K562 (cell line): Measurements from ENCODE around the gene HDLBP. TPM values are rescaled to one million over a fixed set of nuclear protein-coding genes. Genes with fewer than 3 reads are reported as not detected.

Experiments used
- ATAC-seq: fragments of 200-7000 bp; cut with Tn5 transposase; 3 replicates; pipeline ENCODE4 v1.9.1; 2020; ENCODE audit warnings: moderate library complexity
- BruUV-seq: library from RNA; stranded (reverse); fragments of 400-500 nt; replicated peaks from 2 replicates; lab custom pipeline; 2021; lab: Mats Ljungman, UMichigan
- CTCF ChIA-PET: fragments of 300-600 bp; formaldehyde crosslinking; extraction: SDS; loops from one replicate; lab custom pipeline; 2021; ENCODE audit warnings: low intra/inter-chr PET ratio; lab: Yijun Ruan, JAX
- POLR2A ChIA-PET: fragments of 300-600, 350-650 bp; sonication (Branson Sonifier 250); formaldehyde crosslinking; extraction: SDS; loops from one replicate; lab custom pipeline; 2021; ENCODE audit warnings: antibody characterized with exemption, inconsistent platforms; lab: Yijun Ruan, JAX
- DNase-seq, 4 experiments: peaks; one replicate each; pipeline versions ENCODE4 v3.0.0 to v3.0.0-alpha.2; 2011 to 2018; ENCODE audit warnings: low spot score in 3 of 4, mixed read lengths in 3 of 4; ENCODE audit errors: extremely low read depth in 1 of 4
- FAIRE-seq: peaks from 2 replicates; lab custom pipeline; 2011; peaks lifted over from hg19 to GRCh38; lab: Jason Lieb, UNC
- H2AFZ ChIP-seq: 2 replicates; pipeline ENCODE4 v1.6.0; 2011; ENCODE audit warnings: low read depth, low read length, control low read depth, inconsistent platforms
- H3K27ac ChIP-seq: fragments of 200-600 bp; 3 replicates; pipeline ENCODE4 v1.8.0; 2011; ENCODE audit warnings: low read depth, mild to moderate bottlenecking, control low read depth, inconsistent platforms, low read length, moderate library complexity, mixed read lengths; ENCODE audit errors: extremely low read depth
- H3K27me3 ChIP-seq, 2 experiments: fragments of 300-600 bp in 1 of 2; 2 replicates in 1 of 2; 3 replicates in 1 of 2; pipeline versions ENCODE4 v1.6.0 to v1.8.0; 2011; ENCODE audit warnings: inconsistent platforms in 2 of 2, low read length in 2 of 2, mild to moderate bottlenecking in 1 of 2, mixed read lengths in 1 of 2, moderate library complexity in 1 of 2; ENCODE audit not compliant: control insufficient read depth in 2 of 2, insufficient read depth in 2 of 2
- H3K36me3 ChIP-seq: fragments of 300-600 bp; 3 replicates; pipeline ENCODE4 v1.8.0; 2011; ENCODE audit warnings: mild to moderate bottlenecking, low read length, inconsistent platforms; ENCODE audit not compliant: control insufficient read depth, insufficient read depth
- H3K4me1 ChIP-seq, 2 experiments: fragments of 200-600 bp in 1 of 2; replicated peaks in 1 of 2; 2 replicates in 1 of 2; 3 replicates in 1 of 2; pipeline versions ENCODE4 v1.5.1 to v1.8.0; 2011; ENCODE audit warnings: inconsistent platforms in 2 of 2, low read length in 2 of 2, mild to moderate bottlenecking in 1 of 2, mixed read lengths in 1 of 2, moderate library complexity in 1 of 2; ENCODE audit not compliant: control insufficient read depth in 2 of 2, insufficient read depth in 2 of 2
- H3K4me2 ChIP-seq: 2 replicates; pipeline ENCODE4 v1.6.1; 2011; ENCODE audit warnings: low read length, control low read depth, inconsistent platforms, mixed read lengths; ENCODE audit not compliant: insufficient read depth
- H3K4me3 ChIP-seq: fragments of 200-600 bp; sonication (generic), shearing (Covaris generic); 2 replicates; pipeline ENCODE4 v1.5.1; 2016; ENCODE audit warnings: control low read depth, inconsistent platforms
- H3K79me2 ChIP-seq: fragments of 200-600 bp; 3 replicates; pipeline ENCODE4 v1.8.0; 2011; ENCODE audit warnings: low read length, inconsistent platforms; ENCODE audit not compliant: control insufficient read depth, insufficient read depth
- H3K9ac ChIP-seq, 2 experiments: 2 replicates each; pipeline versions ENCODE4 v1.6.0 to v1.6.1; 2011; ENCODE audit warnings: low read depth in 2 of 2, low read length in 2 of 2, control low read depth in 1 of 2, inconsistent platforms in 1 of 2, mild to moderate bottlenecking in 1 of 2, mixed read lengths in 1 of 2; ENCODE audit not compliant: insufficient read depth in 1 of 2
- H3K9me1 ChIP-seq: one replicate; pipeline ENCODE4 v1.6.0; 2011; ENCODE audit warnings: inconsistent platforms, mild to moderate bottlenecking, low read length, moderate library complexity; ENCODE audit not compliant: control insufficient read depth, insufficient read depth
- H3K9me3 ChIP-seq: replicated peaks from 2 replicates; pipeline ENCODE4 v1.5.1; 2011; ENCODE audit warnings: low read depth, low read length, inconsistent platforms; ENCODE audit not compliant: control insufficient read depth, insufficient read depth
- H4K20me1 ChIP-seq: replicated peaks from 2 replicates; pipeline ENCODE4 v1.6.1; 2011; ENCODE audit warnings: low read length, inconsistent platforms, mixed read lengths; ENCODE audit not compliant: control insufficient read depth, insufficient read depth
- ARID2 ChIP-seq: fragments of 450-650 bp; IDR thresholded peaks from 2 replicates; pipeline ENCODE4 v1.6.1; 2017; ENCODE audit warnings: antibody characterized with exemption, mild to moderate bottlenecking
- CTBP1 ChIP-seq: fragments of 450-650 bp; IDR thresholded peaks from 2 replicates; pipeline ENCODE4 v1.6.1; 2016; ENCODE audit warnings: borderline replicate concordance
- DPF2 ChIP-seq: fragments of 450-650 bp; IDR thresholded peaks from 2 replicates; pipeline ENCODE4 v1.6.1; 2016
- FOXA1 ChIP-seq: fragments of 450-650 bp; IDR thresholded peaks from 2 replicates; pipeline ENCODE4 v1.6.1; 2016; ENCODE audit warnings: mild to moderate bottlenecking, borderline replicate concordance
- JUND ChIP-seq, 2 experiments: IDR thresholded peaks; 2 replicates in 1 of 2; 3 replicates in 1 of 2; pipeline ENCODE4 v1.6.1; 2011; ENCODE audit warnings: borderline replicate concordance in 2 of 2, low read depth in 2 of 2, low read length in 2 of 2, improper control_type of control experiment in 1 of 2, missing biosample characterization in 1 of 2, missing genetic modification characterization in 1 of 2, missing genetic modification reagents in 1 of 2
- MAFG ChIP-seq: fragments of 450-650 bp; conservative IDR thresholded peaks from 2 replicates; pipeline ENCODE4 v1.6.1; 2016; ENCODE audit warnings: missing genetic modification characterization, missing compliant biosample characterization
- PKNOX1 ChIP-seq: fragments of 450-650 bp; IDR thresholded peaks from 2 replicates; pipeline ENCODE4 v1.6.1; 2016
- POLR2G ChIP-seq: fragments of 200-400 bp; formaldehyde crosslinking; IDR thresholded peaks from 2 replicates; pipeline ENCODE4 v1.6.1; 2017; ENCODE audit warnings: low read depth, mild to moderate bottlenecking, antibody characterized with exemption, low read length, moderate library complexity
- RBM22 ChIP-seq: fragments of 200-400 bp; formaldehyde crosslinking; IDR thresholded peaks from 2 replicates; pipeline ENCODE4 v1.6.1; 2018; ENCODE audit warnings: low read length, low read depth; ENCODE audit not compliant: poor library complexity, severe bottlenecking
- RNF2 ChIP-seq: sonication (generic); IDR thresholded peaks from 2 replicates; pipeline ENCODE4 v1.6.1; 2016
- RUNX1 ChIP-seq: sonication (generic); IDR thresholded peaks from 2 replicates; pipeline ENCODE4 v1.6.1; 2016; ENCODE audit warnings: antibody characterized with exemption, low read depth
- TOE1 ChIP-seq, 2 experiments: fragments of 450-650 bp in 1 of 2; sonication (generic) in 1 of 2; formaldehyde crosslinking in 1 of 2; IDR thresholded peaks; 2 replicates each; pipeline versions ENCODE4 v1.7.1 to v1.8.0; 2016 to 2022; ENCODE audit warnings: borderline replicate concordance in 2 of 2, mild to moderate bottlenecking in 2 of 2, antibody characterized with exemption in 1 of 2, inconsistent platforms in 1 of 2, low read depth in 1 of 2, missing genetic modification reagents in 1 of 2, moderate library complexity in 1 of 2
- XRCC5 ChIP-seq: fragments of 200-400 bp; formaldehyde crosslinking; IDR thresholded peaks from 2 replicates; pipeline ENCODE4 v1.6.1; 2017; ENCODE audit warnings: low read depth, mild to moderate bottlenecking, low read length
- ZNF316 ChIP-seq: fragments of 450-650 bp; IDR thresholded peaks from 2 replicates; pipeline ENCODE4 v1.6.1; 2016
- WGBS: fragments of 100-300 bp; shearing (Covaris generic); methylation state at CpG from one replicate; pipeline ENCODE4 v1.1.6; 2016; ENCODE audit warnings: low coverage, mixed read lengths; ENCODE audit not compliant: insufficient coverage; ENCODE audit errors: missing lambda C conversion rate; 5-methylcytosine and 5-hydroxymethylcytosine counted together
- in situ Hi-C: fragments of 300-500 bp; cut with MboI; formaldehyde crosslinking; loops from 4 replicates; pipeline ENCODE4 v1.15.0; 2018; ENCODE audit warnings: inconsistent platforms, mixed read lengths
- intact Hi-C: fragments of 100-400 bp; cut with micrococcal nuclease; formaldehyde crosslinking; loops from 2 replicates; pipeline ENCODE4 v1.14.2; 2022
- polyA plus RNA-seq, 8 experiments: library from polyadenylated mRNA; depleted of rRNA in 4 of 8; stranded (reverse) in 5 of 8; unstranded in 3 of 8; fragments of >200 nt; fragmentation: Nextera tagmentation in 2 of 8; fragmentation: Illumina TruSeq in 1 of 8; extraction: Ambion mirVana in 2 of 8; extraction: Trizol in 1 of 8; gene quantifications; 2 replicates each; pipeline versions ENCODE4 v1.2.1 to v1.2.3, GENCODE V29; 2011 to 2014; ENCODE audit warnings: inconsistent platforms in 1 of 8, missing spikeins in 1 of 8
- total RNA-seq, 7 experiments: library from RNA; depleted of rRNA in 6 of 7; stranded (reverse); fragments of >200 nt in 6 of 7; fragmentation: Illumina TruSeq in 2 of 7; extraction: Trizol in 2 of 7; gene quantifications; 2 replicates each; pipeline versions ENCODE4 v1.2.1 to v1.2.3, GENCODE V29; 2011 to 2021; ENCODE audit warnings: low replicate concordance in 1 of 7
- TF ChIP-seq, protein P1 (sequence below), 2 experiments: IDR thresholded peaks in 1 of 2; conservative IDR thresholded peaks in 1 of 2; 2 replicates each; pipeline ENCODE4 v1.6.1; 2016; ENCODE audit warnings: low read depth in 2 of 2, mild to moderate bottlenecking in 1 of 2, missing compliant biosample characterization in 1 of 2, missing genetic modification characterization in 1 of 2, moderate library complexity in 1 of 2
- TF ChIP-seq, protein P2 (sequence below): fragments of 250-450 bp; sonication (Bioruptor Pico); IDR thresholded peaks from 2 replicates; pipeline ENCODE4 v1.8.0; 2022; ENCODE audit warnings: moderate library complexity, mild to moderate bottlenecking, inconsistent platforms

Gene HDLBP
- total and polyA plus RNA-seq, 9 of the 15 experiments (the other 6 are each of a cell fraction or from before 2014, with no cell fraction given), result 24.4 to 378 (median 146) TPM

DNA sequence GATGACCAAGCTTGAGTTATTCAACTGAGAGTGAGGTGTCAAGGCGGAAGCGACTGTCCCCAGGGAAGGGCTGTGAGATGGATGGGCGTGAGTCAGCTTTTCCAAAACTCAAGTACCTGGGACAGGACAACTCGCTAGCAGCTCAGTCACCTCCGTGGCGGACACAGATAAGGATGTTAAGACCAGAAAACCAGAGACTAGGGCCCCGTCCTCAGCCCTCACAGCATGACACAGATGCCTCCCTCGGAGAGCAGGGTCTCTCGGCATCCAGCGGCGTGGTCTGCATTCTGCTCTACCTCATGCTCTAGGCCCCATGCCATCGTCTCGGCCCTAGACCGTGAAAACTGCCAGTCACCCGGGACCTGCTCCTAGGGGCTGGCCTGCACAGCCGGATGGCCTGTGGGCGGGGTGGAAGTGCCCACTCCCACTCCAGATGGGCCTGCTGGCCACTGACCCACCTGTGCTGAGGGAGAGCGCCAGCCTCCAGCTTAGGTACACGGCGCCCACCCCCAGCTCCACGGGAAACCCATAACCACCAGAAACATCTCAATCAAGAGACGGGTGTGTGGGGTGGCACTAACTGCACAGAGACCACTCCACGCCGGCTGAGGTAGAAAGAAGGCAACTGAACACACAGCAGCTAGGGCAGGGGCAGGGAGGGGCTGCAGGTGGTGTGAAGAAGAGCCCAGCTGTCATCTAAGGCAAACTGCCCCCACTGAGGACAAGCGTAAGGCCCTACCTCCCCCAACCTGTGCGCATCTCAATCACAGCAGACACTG, 87.2 kb downstream of the HDLBP start:
- no peak overlapping the region for H3K4me2 ChIP-seq
- BruUV-seq, result no TSS peak
- ATAC-seq (peak; percentile 51), DNase-seq (peak; percentile 17 to 57 (median 37)), FAIRE-seq (peak; percentile 80)
- intact Hi-C loops, result no loop called here
- H3K9me3 ChIP-seq, result no peaks in the 10 kb centered on the region
- WGBS, result 60% methylated on average over 13 of the region's 26 CpGs
- peaks cover 2 to 27% of the 10 kb centered on the region in 2 experiments; a peak in 3 of 5 replicates for H3K4me1 ChIP-seq
- peaks cover 11% of the 10 kb centered on the region; the same call in 1 of the 2 replicates for H4K20me1 ChIP-seq
- H3K79me2 ChIP-seq, result no peaks in the 10 kb centered on the region
- POLR2A ChIA-PET, result interaction anchor here (0.7 to 1.2 kb wide), 3 partner anchors 10 to 33 kb away, joined by 3 to 7 read pairs (median 3); no protein-coding TSS in a partner anchor
- CTCF ChIA-PET, result no interaction called here
- peaks cover 2% of the 10 kb centered on the region for H3K9me1 ChIP-seq
- 0 out of 4 replicates have a peak overlapping the region, but pooled peaks of 1 of the 2 experiments have one; percentile 2 for H3K9ac ChIP-seq
- no peaks in the 10 kb centered on the region for H3K27me3 ChIP-seq
- H3K4me3 ChIP-seq, result no peak overlapping the region
- H3K27ac ChIP-seq, result peak overlapping the region; percentile 30; the same call in 1 of the 3 replicates
- H3K36me3 ChIP-seq, result peaks cover 61% of the 10 kb centered on the region; the same call in 2 of the 3 replicates
- in situ Hi-C loops, result no loop called here
- no peak overlapping the region for H2AFZ ChIP-seq
- TF ChIP-seq FOXA1 (no peak), ZNF316 (peak; percentile 39), DPF2 (0 out of 2 replicates have a peak, but pooled peaks have one; percentile 28), RBM22 (peak; percentile 39), JUND (IDR thresholded peaks at IDR 0.05; ENCODE audit: borderline replicate concordance, low read depth, low read length) (peak; percentile 26; the same call in 1 of the 2 replicates), JUND (tag; IDR thresholded peaks at IDR 0.05; ENCODE audit: borderline replicate concordance, low read depth, low read length) (peak; percentile 44; the same call in 1 of the 3 replicates), ARID2 (no peak), TOE1 (IDR thresholded peaks at IDR 0.05; ENCODE audit: borderline replicate concordance) (no peak), TOE1 (CRISPR knock-in tag; IDR thresholded peaks at IDR 0.05; ENCODE audit: borderline replicate concordance, low read depth) (no peak), RNF2 (no peak), MAFG (tag) (peak; percentile 54), XRCC5 (no peak), CTBP1 (peak; percentile 23; the same call in 1 of the 2 replicates), POLR2G (peak; percentile 63), RUNX1 (no peak), PKNOX1 (0 out of 2 replicates have a peak, but pooled peaks have one; percentile 16)
- TF ChIP-seq, protein P1, sequence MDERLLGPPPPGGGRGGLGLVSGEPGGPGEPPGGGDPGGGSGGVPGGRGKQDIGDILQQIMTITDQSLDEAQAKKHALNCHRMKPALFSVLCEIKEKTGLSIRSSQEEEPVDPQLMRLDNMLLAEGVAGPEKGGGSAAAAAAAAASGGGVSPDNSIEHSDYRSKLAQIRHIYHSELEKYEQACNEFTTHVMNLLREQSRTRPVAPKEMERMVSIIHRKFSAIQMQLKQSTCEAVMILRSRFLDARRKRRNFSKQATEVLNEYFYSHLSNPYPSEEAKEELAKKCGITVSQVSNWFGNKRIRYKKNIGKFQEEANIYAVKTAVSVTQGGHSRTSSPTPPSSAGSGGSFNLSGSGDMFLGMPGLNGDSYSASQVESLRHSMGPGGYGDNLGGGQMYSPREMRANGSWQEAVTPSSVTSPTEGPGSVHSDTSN (CRISPR knock-in tag; IDR thresholded peaks at IDR 0.05; ENCODE audit: low read depth), result no peak
- TF ChIP-seq, protein P1 (tag; conservative IDR thresholded peaks at IDR 0.05; ENCODE audit: low read depth), result peak; percentile 60
- TF ChIP-seq, protein P2, sequence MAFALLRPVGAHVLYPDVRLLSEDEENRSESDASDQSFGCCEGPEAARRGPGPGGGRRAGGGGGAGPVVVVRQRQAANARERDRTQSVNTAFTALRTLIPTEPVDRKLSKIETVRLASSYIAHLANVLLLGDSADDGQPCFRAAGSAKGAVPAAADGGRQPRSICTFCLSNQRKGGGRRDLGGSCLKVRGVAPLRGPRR, result no peak
